Peyer's patch (tissue), 4 donors: Measurements from ENCODE around the gene ELF1. TPM values are rescaled to one million over a fixed set of nuclear protein-coding genes. Genes with fewer than 3 reads are reported as not detected.

ENCODE experiments used
- DNase-seq, 3 donors: peaks; one replicate each; pipeline ENCODE4 v3.0.0-alpha.2; 2017 to 2019
- H3K27ac ChIP-seq, 4 donors: fragments of 200-600 bp; sonication (generic); one replicate each; pipeline ENCODE4 v1.5.1; 2016 to 2019
- H3K27me3 ChIP-seq, 2 donors: fragments of 200-600 bp; sonication (generic); one replicate each; pipeline ENCODE4 v1.5.1; 2019
- H3K36me3 ChIP-seq, 3 donors: fragments of 200-600 bp; sonication (generic); one replicate each; pipeline ENCODE4 v1.5.1; 2016 to 2019
- H3K4me1 ChIP-seq, 4 donors: fragments of 200-600 bp; sonication (generic); one replicate each; pipeline ENCODE4 v1.5.1; 2016 to 2019
- H3K4me3 ChIP-seq, 4 donors: fragments of 200-600 bp; sonication (generic); 1 replicate in 3 of 4; 2 replicates in 1 of 4; pipeline ENCODE4 v1.5.1; 2016 to 2019; ENCODE audit warnings: mild to moderate bottlenecking in 1 of 4
- H3K9me3 ChIP-seq, 4 donors: fragments of 200-600 bp; sonication (generic); one replicate each; pipeline ENCODE4 v1.5.1; 2016 to 2019; ENCODE audit warnings: mild to moderate bottlenecking in 1 of 4
- POLR2A ChIP-seq, 2 donors: fragments of 450-650 bp; IDR thresholded peaks; one replicate each; pipeline ENCODE4 v1.5.1; 2017; ENCODE audit warnings: antibody characterized with exemption in 2 of 2, mild to moderate bottlenecking in 2 of 2, moderate library complexity in 2 of 2
- total RNA-seq, 4 donors: library from RNA; depleted of rRNA; stranded (reverse); fragments of >200 nt; gene quantifications; one replicate each; pipeline ENCODE4 v1.1.0, GENCODE V29; 2016
- TF ChIP-seq, protein P1 (sequence below), 6 experiments: fragments of 450-650 bp in 4 of 6; fragments of 200-600 bp in 2 of 6; sonication (generic) in 1 of 6; IDR thresholded peaks; one replicate each; pipeline ENCODE4 v1.5.1; 2017 to 2019; ENCODE audit warnings: antibody characterized with exemption in 6 of 6, mild to moderate bottlenecking in 3 of 6, moderate library complexity in 1 of 6

The ELF1 gene
- total RNA-seq, 4 donors from 2014 or later = 77.7 to 145 (median 106) TPM

DNA sequence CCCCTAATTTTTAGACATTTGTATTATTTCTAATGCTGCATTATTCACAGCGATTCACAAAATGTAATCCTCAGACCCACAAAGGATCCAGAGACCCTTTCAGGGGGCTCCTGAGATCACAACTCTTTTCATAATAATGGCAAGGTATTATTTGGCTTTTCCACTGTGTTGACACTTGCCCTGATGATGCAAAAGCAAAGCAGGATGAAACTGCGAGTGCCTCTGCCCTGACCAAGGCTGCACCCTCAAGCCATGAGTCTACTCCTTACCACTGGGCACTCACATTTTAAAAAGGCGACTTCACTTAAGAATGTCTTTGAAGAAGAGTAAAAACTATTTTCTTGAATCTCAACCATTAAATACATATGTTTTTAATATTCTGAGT lies 11.4 kb downstream of the ELF1 start:
- Histone ChIP-seq H3K4me3 (no peak overlapping the region), H3K36me3 (no peaks in the 10 kb centered on the region), H3K4me1 (peaks cover 0 to 81% (median 29%) of the 10 kb centered on the region in 4 donors), H3K27me3 (no peaks in the 10 kb centered on the region), H3K27ac (peak overlapping the region in 2 of 4 donors; percentile 10 to 57), H3K9me3 (no peaks in the 10 kb centered on the region)
- TF ChIP-seq POLR2A (IDR thresholded peaks at IDR 0.05) = no peak
- TF ChIP-seq, protein P1, sequence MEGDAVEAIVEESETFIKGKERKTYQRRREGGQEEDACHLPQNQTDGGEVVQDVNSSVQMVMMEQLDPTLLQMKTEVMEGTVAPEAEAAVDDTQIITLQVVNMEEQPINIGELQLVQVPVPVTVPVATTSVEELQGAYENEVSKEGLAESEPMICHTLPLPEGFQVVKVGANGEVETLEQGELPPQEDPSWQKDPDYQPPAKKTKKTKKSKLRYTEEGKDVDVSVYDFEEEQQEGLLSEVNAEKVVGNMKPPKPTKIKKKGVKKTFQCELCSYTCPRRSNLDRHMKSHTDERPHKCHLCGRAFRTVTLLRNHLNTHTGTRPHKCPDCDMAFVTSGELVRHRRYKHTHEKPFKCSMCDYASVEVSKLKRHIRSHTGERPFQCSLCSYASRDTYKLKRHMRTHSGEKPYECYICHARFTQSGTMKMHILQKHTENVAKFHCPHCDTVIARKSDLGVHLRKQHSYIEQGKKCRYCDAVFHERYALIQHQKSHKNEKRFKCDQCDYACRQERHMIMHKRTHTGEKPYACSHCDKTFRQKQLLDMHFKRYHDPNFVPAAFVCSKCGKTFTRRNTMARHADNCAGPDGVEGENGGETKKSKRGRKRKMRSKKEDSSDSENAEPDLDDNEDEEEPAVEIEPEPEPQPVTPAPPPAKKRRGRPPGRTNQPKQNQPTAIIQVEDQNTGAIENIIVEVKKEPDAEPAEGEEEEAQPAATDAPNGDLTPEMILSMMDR (IDR thresholded peaks at IDR 0.05) = no peak
- DNase-seq = no peak

DNA sequence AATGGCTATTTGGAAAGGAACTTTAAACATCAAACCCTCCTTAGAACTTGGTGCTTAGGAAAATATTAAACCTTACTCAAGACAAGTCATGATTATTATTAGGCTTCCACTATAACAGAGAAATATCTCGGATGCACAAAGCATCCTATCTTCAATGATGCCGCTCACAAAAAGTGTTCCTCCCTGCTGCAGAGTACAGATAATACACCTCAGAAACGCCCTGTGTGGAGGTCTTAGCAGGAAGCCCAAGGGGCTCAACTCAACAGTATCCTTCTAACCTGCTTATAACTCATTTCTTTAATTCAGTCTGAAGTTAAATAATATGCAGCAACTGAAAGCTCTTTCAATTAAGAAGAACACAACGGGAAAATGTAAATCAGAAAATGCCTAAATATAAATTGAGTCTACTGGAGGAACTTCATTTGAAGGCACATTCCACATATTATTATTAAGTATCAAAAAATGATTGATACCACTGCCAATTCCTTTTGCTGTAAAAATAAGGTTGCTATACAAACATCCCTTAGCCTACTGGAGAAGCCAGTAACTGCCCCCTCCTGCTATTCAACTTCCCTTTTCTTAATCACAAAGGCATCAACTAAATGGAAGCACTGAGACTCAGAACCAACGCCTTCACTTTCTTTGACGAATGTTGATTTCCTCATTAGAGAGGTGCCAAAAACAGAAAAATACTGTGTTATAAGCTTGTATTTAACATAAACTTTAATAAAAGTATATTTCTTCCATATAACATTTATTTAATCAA lies 12.0 kb downstream of the ELF1 start:
- no peaks in the 10 kb centered on the region for H3K27me3 ChIP-seq
- H3K27ac ChIP-seq = peak overlapping the region; percentile 10 to 60 (median 34)
- TF ChIP-seq POLR2A (IDR thresholded peaks at IDR 0.05) = peak in 1 of 2 donors; percentile 6
- TF ChIP-seq, protein P1 (IDR thresholded peaks at IDR 0.05) = peak in 4 of 6 experiments; percentile 6 to 21 (median 11)
- no peak for DNase-seq
- peaks cover 0 to 81% (median 30%) of the 10 kb centered on the region in 4 donors for H3K4me1 ChIP-seq
- H3K9me3 ChIP-seq = no peaks in the 10 kb centered on the region
- H3K36me3 ChIP-seq = no peaks in the 10 kb centered on the region
- no peak overlapping the region for H3K4me3 ChIP-seq

DNA sequence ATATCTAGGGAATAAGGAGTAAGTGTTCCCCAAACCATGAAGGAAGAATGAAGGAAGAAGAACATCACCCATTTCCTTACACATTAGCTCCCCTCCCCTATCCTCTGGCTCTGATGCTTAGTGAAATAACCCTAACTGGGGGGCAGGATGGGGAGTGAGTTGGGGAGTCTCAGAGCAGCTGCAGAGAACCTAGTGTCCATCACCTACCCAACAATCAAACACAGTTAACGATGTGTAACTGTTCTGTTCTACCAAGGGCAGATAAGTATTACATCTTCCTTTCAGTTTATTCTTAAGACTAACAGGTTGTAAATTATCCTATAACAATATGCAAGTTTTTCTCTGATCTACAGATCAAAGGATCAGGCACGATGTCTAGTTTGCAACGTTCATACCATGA lies 12.8 kb downstream of the ELF1 start:
- Histone ChIP-seq H3K27ac (peak overlapping the region; percentile 54 to 73 (median 65)), H3K4me3 (peak overlapping the region in 1 of 4 donors; percentile 4), H3K9me3 (no peaks in the 10 kb centered on the region), H3K4me1 (peaks cover 0 to 80% (median 30%) of the 10 kb centered on the region in 4 donors), H3K27me3 (no peaks in the 10 kb centered on the region), H3K36me3 (no peaks in the 10 kb centered on the region)
- TF ChIP-seq POLR2A (IDR thresholded peaks at IDR 0.05) = no peak
- TF ChIP-seq, protein P1 (IDR thresholded peaks at IDR 0.05) = no peak
- DNase-seq = no peak

DNA sequence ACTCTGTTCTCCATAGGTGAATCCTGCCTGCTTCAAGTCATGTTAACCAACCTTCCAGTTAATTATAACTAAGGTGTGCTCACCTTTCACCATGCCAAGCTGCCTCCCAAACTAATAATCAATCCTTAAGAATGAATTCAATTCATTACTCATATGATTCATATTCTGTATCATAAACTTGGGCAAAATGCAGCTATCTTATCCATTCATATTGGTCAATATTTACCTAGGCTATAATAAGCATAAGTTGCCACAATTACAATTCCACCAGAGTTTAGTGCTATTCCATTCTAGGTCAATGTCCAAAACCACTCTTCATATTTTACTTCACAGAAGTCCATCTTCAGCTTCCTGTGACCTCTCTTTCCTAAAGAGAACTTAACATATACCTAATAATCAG lies 13.4 kb downstream of the ELF1 start:
- H3K4me3 ChIP-seq = no peak overlapping the region
- peak overlapping the region; percentile 54 to 73 (median 65) for H3K27ac ChIP-seq
- no peak for TF ChIP-seq POLR2A (IDR thresholded peaks at IDR 0.05)
- TF ChIP-seq, protein P1 (IDR thresholded peaks at IDR 0.05) = no peak
- DNase-seq = no peak
- no peaks in the 10 kb centered on the region for H3K27me3 ChIP-seq
- no peaks in the 10 kb centered on the region for H3K9me3 ChIP-seq
- peaks cover 0 to 76% (median 30%) of the 10 kb centered on the region in 4 donors for H3K4me1 ChIP-seq
- no peaks in the 10 kb centered on the region for H3K36me3 ChIP-seq

DNA sequence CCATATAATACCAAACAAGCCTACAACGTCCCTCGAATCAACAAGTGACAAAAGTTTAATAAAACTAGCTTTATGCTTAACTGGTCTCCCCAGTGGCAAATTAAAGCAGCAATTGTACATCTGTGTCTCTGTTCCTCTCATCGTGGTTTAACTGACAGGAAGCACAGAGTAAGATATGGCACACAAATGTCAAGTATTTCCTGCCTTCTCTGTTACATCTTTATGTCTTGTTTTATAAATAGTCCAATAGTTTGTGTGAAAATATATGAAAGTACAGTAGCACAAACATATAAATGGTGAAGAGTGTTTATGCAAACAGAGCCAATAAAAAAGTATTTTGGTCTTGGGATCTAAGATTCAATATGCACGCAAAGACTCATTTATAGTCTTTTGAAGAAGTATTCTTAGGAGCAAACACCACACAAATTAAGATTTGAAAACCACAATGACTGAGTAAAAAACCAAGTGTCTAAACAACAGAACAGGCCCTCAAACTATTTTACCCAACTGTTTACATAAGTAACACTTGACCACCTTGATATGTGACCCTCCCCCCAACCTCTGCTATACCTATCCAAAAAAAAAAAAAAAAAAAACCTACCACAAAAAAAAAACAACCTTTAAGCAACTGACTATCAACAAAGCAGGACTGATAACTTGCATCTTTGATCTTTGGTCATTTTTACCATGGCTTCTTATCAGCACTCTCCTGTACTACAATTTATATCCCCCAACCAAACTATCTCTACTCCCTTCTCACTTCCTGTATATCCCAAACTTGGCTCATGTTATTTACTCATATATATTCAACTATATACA lies 14.0 kb downstream of the ELF1 start:
- TF ChIP-seq, protein P1 (IDR thresholded peaks at IDR 0.05) = no peak
- TF ChIP-seq POLR2A (IDR thresholded peaks at IDR 0.05) = no peak
- peak overlapping the region in 1 of 4 donors; percentile 11 for H3K4me3 ChIP-seq
- H3K9me3 ChIP-seq = no peaks in the 10 kb centered on the region
- DNase-seq = no peak
- no peaks in the 10 kb centered on the region for H3K27me3 ChIP-seq
- peak overlapping the region; percentile 54 to 73 (median 65) for H3K27ac ChIP-seq
- H3K36me3 ChIP-seq = no peaks in the 10 kb centered on the region
- peaks cover 0 to 76% (median 30%) of the 10 kb centered on the region in 4 donors for H3K4me1 ChIP-seq
